Ovary (tissue), 9 donors: ENCODE results near the gene EVX1. TPM values are rescaled to one million over a fixed set of nuclear protein-coding genes. Genes with fewer than 3 reads are reported as not detected.

Source experiments
- DNase-seq, 5 donors: peaks; one replicate each; pipeline ENCODE4 v3.0.0-alpha.2; 2019 to 2020
- H3K27ac ChIP-seq, 2 donors: fragments of 200-600 bp; one replicate each; pipeline versions ENCODE4 v1.5.1 to v1.8.0; 2019 to 2022
- H3K27me3 ChIP-seq: fragments of 200-600 bp; one replicate; pipeline ENCODE4 v1.8.0; 2022
- H3K36me3 ChIP-seq: fragments of 200-600 bp; sonication (generic); one replicate; pipeline ENCODE4 v1.5.1; 2019
- H3K4me1 ChIP-seq: one replicate; pipeline ENCODE4 v1.8.1; 2013; ENCODE audit warnings: mild to moderate bottlenecking, moderate library complexity; ENCODE audit not compliant: insufficient read depth
- H3K4me3 ChIP-seq: fragments of 200-600 bp; sonication (generic); one replicate; pipeline ENCODE4 v1.5.1; 2017
- H3K9me3 ChIP-seq, 2 donors: fragments of 200-600 bp in 1 of 2; sonication (generic) in 1 of 2; one replicate each; pipeline versions ENCODE4 v1.5.1 to v1.8.1; 2013 to 2019; ENCODE audit warnings: mild to moderate bottlenecking in 1 of 2, moderate library complexity in 1 of 2
- CTCF ChIP-seq, 3 donors: fragments of 450-650 bp in 2 of 3; fragments of 200-600 bp in 1 of 3; IDR thresholded peaks; one replicate each; pipeline versions ENCODE4 v1.5.1 to v1.8.0; 2016 to 2022; ENCODE audit warnings: antibody characterized with exemption in 3 of 3, mild to moderate bottlenecking in 1 of 3
- EP300 ChIP-seq: sonication (generic); formaldehyde crosslinking; IDR thresholded peaks from one replicate; pipeline ENCODE4 v1.6.1; 2017; ENCODE audit warnings: antibody characterized with exemption
- POLR2A ChIP-seq: fragments of 450-650 bp; IDR thresholded peaks from one replicate; pipeline ENCODE4 v1.6.1; 2017; ENCODE audit warnings: antibody characterized with exemption, mild to moderate bottlenecking, moderate library complexity
- WGBS, 3 donors: extraction: QIAGEN DNeasy Blood & Tissue Kit in 1 of 3; methylation state at CpG; one replicate each; pipeline versions ENCODE4 v1.1.5 to v1.1.7; 2013 to 2017; 5-methylcytosine and 5-hydroxymethylcytosine counted together
- intact Hi-C, 4 donors: fragments of 100-400 bp; cut with DNase I; formaldehyde crosslinking; loops; one replicate each; pipeline versions ENCODE4 v1.11.0 to v1.15.1; 2022 to 2023
- polyA plus RNA-seq, 2 donors: library from polyadenylated mRNA; stranded (reverse); fragments of 200-250 nt in 1 of 2; fragments of 350-450 nt in 1 of 2; fragmentation: Illumina TruSeq in 1 of 2; extraction: RNeasy Lipid Tissue Mini Kit (QIAGEN cat#74804) in 1 of 2; gene quantifications; one replicate each; pipeline ENCODE4 v1.2.3, GENCODE V29; 2013 to 2014
- total RNA-seq, 7 donors: library from RNA; depleted of rRNA in 2 of 7; stranded (reverse); fragments of >200 nt in 2 of 7; fragmentation: NEBNext Ultra II Directional in 3 of 7; extraction: Animal tissue kit (Norgen Biotek cat#: 25700) in 3 of 7; gene quantifications; one replicate each; pipeline versions ENCODE4 v1.1.0 to v1.2.4, GENCODE V29; 2016 to 2023
- donor health status: DM: no; HTN: no; CAD: no; lungs with moderate emphysema.
- donor health status: DM: no; HTN: no; CAD: no.
- donor health status: Bipolar disorder and iron deficiency.
- donor health status: DM: yes; HTN: yes; CAD: no.
- donor health status: DM: no; HTN: no; CAD: no.
- donor health status: DM: yes; HTN: yes; CAD: no.

Gene EVX1
- total and polyA plus RNA-seq, 9 donors: not detected

GRCh38 chr7:27250557-27251070 is 8.0 kb downstream of the EVX1 start:
- Histone ChIP-seq H3K9me3 (no peaks in the 10 kb centered on the region), H3K27me3 (no peaks in the 10 kb centered on the region), H3K4me1 (peaks cover 9% of the 10 kb centered on the region), H3K36me3 (no peaks in the 10 kb centered on the region), H3K4me3 (no peak overlapping the region), H3K27ac (no peak overlapping the region)
- intact Hi-C loops: no loop called here
- TF ChIP-seq POLR2A (no peak), CTCF (IDR thresholded peaks at IDR 0.05) (no peak), EP300 (no peak)
- DNase-seq: no peak
- WGBS, 3 donors: 15 to 26% (median 21%) methylated on average over 6 of the region's 6 CpGs

- intact Hi-C loops: no loop called here
- H3K4me1 ChIP-seq: peaks cover 7% of the 10 kb centered on the region
- 9 to 22% (median 10%) methylated on average over 28 to 29 of the region's 29 CpGs for WGBS, 3 donors
- H3K4me3 ChIP-seq: no peak overlapping the region
- TF ChIP-seq EP300: no peak
- no peak for TF ChIP-seq POLR2A
- TF ChIP-seq CTCF (IDR thresholded peaks at IDR 0.05): no peak
- no peak for DNase-seq
- H3K27ac ChIP-seq: no peak overlapping the region
- H3K27me3 ChIP-seq: no peaks in the 10 kb centered on the region
- H3K36me3 ChIP-seq: no peaks in the 10 kb centered on the region
- H3K9me3 ChIP-seq: no peaks in the 10 kb centered on the region
Observed at GRCh38 chr7:27251136-27251651, 8.6 kb downstream of the EVX1 start.

GRCh38 chr7:27251652-27252590 is 9.3 kb downstream of the EVX1 start:
- no peaks in the 10 kb centered on the region for H3K36me3 ChIP-seq
- no peak overlapping the region for H3K4me3 ChIP-seq

GRCh38 chr7:27254625-27255024 is 12.0 kb downstream of the EVX1 start:
- WGBS, 3 donors: 50 to 72% (median 67%) methylated on average over 1 of the region's 1 CpG
- intact Hi-C loops: no loop called here

More at GRCh38 chr7:27251652-27252590, 9.3 kb downstream of the EVX1 start:
- H3K27me3 ChIP-seq: no peaks in the 10 kb centered on the region
- H3K27ac ChIP-seq: no peak overlapping the region
- peaks cover 5% of the 10 kb centered on the region for H3K4me1 ChIP-seq
- WGBS, 3 donors: 6 to 18% (median 13%) methylated on average over 60 to 72 of the region's 72 CpGs
- TF ChIP-seq POLR2A: no peak
- TF ChIP-seq CTCF (IDR thresholded peaks at IDR 0.05): no peak
- TF ChIP-seq EP300: no peak
- no peak for DNase-seq
- no peaks in the 10 kb centered on the region for H3K9me3 ChIP-seq
- intact Hi-C loops: no loop called here

More at GRCh38 chr7:27254625-27255024, 12.0 kb downstream of the EVX1 start:
- DNase-seq: no peak
- no peaks in the 10 kb centered on the region for H3K27me3 ChIP-seq
- H3K4me3 ChIP-seq: no peak overlapping the region
- H3K9me3 ChIP-seq: no peaks in the 10 kb centered on the region
- no peaks in the 10 kb centered on the region for H3K36me3 ChIP-seq
- H3K27ac ChIP-seq: no peak overlapping the region
- H3K4me1 ChIP-seq: peaks cover 5% of the 10 kb centered on the region
- no peak for TF ChIP-seq EP300
- no peak for TF ChIP-seq CTCF (IDR thresholded peaks at IDR 0.05)
